ENCODE measurements around the gene PEAK1.

The PEAK1 gene

GRCh38 chr15:77083381-77084160 lies 336.3 kb downstream of the PEAK1 start:
- H3K4me3 ChIP-seq (ENCODE audit: low read length) = no peak overlapping the region

GRCh38 chr15:77081971-77082370 lies 337.9 kb downstream of the PEAK1 start:
- no peak for DNase-seq (ENCODE audit: low read depth, low spot score)
- Histone ChIP-seq H3K9me3 (ENCODE audit: control insufficient read depth, insufficient read depth, low read length) (no peaks in the 10 kb centered on the region), H3K27ac (ENCODE audit: low read length) (no peak overlapping the region), H3K27me3 (ENCODE audit: control insufficient read depth, insufficient read depth, low read length) (no peaks in the 10 kb centered on the region), H3K4me1 (ENCODE audit: control insufficient read depth, insufficient read depth, low read length) (no peaks in the 10 kb centered on the region; the same call in 1 of the 2 replicates), H3K4me3 (ENCODE audit: low read length) (no peak overlapping the region), H3K36me3 (ENCODE audit: control insufficient read depth, insufficient read depth, low read length) (no peaks in the 10 kb centered on the region)
- WGBS (ENCODE audit: insufficient coverage, insufficient read length) = no CpG with 5 or more reads among the region's 5 CpGs

More at GRCh38 chr15:77083381-77084160, 336.3 kb downstream of the PEAK1 start:
- Histone ChIP-seq H3K36me3 (ENCODE audit: control insufficient read depth, insufficient read depth, low read length) (no peaks in the 10 kb centered on the region), H3K27me3 (ENCODE audit: control insufficient read depth, insufficient read depth, low read length) (no peaks in the 10 kb centered on the region), H3K9me3 (ENCODE audit: control insufficient read depth, insufficient read depth, low read length) (no peaks in the 10 kb centered on the region), H3K4me1 (ENCODE audit: control insufficient read depth, insufficient read depth, low read length) (no peaks in the 10 kb centered on the region; the same call in 1 of the 2 replicates), H3K27ac (ENCODE audit: low read length) (no peak overlapping the region)
- peak; percentile 79 for DNase-seq (ENCODE audit: low read depth, low spot score)
- no CpG with 5 or more reads among the region's 21 CpGs for WGBS (ENCODE audit: insufficient coverage, insufficient read length)

- no peaks in the 10 kb centered on the region for H3K9me3 ChIP-seq (ENCODE audit: control insufficient read depth, insufficient read depth, low read length)
- H3K27me3 ChIP-seq (ENCODE audit: control insufficient read depth, insufficient read depth, low read length) = no peaks in the 10 kb centered on the region
- WGBS (ENCODE audit: insufficient coverage, insufficient read length) = no CpG with 5 or more reads among the region's 4 CpGs
- DNase-seq (ENCODE audit: low read depth, low spot score) = no peak
- 0 out of 2 replicates have a peak, but pooled peaks cover 1% of the 10 kb centered on the region for H3K4me1 ChIP-seq (ENCODE audit: control insufficient read depth, insufficient read depth, low read length)
- H3K36me3 ChIP-seq (ENCODE audit: control insufficient read depth, insufficient read depth, low read length) = no peaks in the 10 kb centered on the region
- H3K4me3 ChIP-seq (ENCODE audit: low read length) = no peak overlapping the region
- H3K27ac ChIP-seq (ENCODE audit: low read length) = no peak overlapping the region
These were observed 343.5 kb downstream of the PEAK1 start for GRCh38 chr15:77076323-77076915.

GRCh38 chr15:77075528-77075927 lies 344.4 kb downstream of the PEAK1 start:
- DNase-seq (ENCODE audit: low read depth, low spot score) = no peak
- H3K36me3 ChIP-seq (ENCODE audit: control insufficient read depth, insufficient read depth, low read length) = no peaks in the 10 kb centered on the region
- no CpG with 5 or more reads among the region's 9 CpGs for WGBS (ENCODE audit: insufficient coverage, insufficient read length)
- H3K9me3 ChIP-seq (ENCODE audit: control insufficient read depth, insufficient read depth, low read length) = no peaks in the 10 kb centered on the region
- no peaks in the 10 kb centered on the region for H3K27me3 ChIP-seq (ENCODE audit: control insufficient read depth, insufficient read depth, low read length)
- no peak overlapping the region for H3K4me3 ChIP-seq (ENCODE audit: low read length)
- H3K27ac ChIP-seq (ENCODE audit: low read length) = no peak overlapping the region
- H3K4me1 ChIP-seq (ENCODE audit: control insufficient read depth, insufficient read depth, low read length) = 0 out of 2 replicates have a peak, but pooled peaks cover 1% of the 10 kb centered on the region

- H3K36me3 ChIP-seq (ENCODE audit: control insufficient read depth, insufficient read depth, low read length) = no peaks in the 10 kb centered on the region
- no peaks in the 10 kb centered on the region for H3K9me3 ChIP-seq (ENCODE audit: control insufficient read depth, insufficient read depth, low read length)
- DNase-seq (ENCODE audit: low read depth, low spot score) = no peak
- no peaks in the 10 kb centered on the region for H3K27me3 ChIP-seq (ENCODE audit: control insufficient read depth, insufficient read depth, low read length)
- no CpG with 5 or more reads among the region's 2 CpGs for WGBS (ENCODE audit: insufficient coverage, insufficient read length)
- peaks cover 5% of the 10 kb centered on the region for H3K4me1 ChIP-seq (ENCODE audit: control insufficient read depth, insufficient read depth, low read length)
- no peak overlapping the region for H3K4me3 ChIP-seq (ENCODE audit: low read length)
- H3K27ac ChIP-seq (ENCODE audit: low read length) = no peak overlapping the region
These were observed 345.6 kb downstream of the PEAK1 start for GRCh38 chr15:77074350-77074749.

- H3K9me3 ChIP-seq (ENCODE audit: control insufficient read depth, insufficient read depth, low read length) = no peaks in the 10 kb centered on the region
- no peak overlapping the region; the same call in 1 of the 2 replicates for H3K4me3 ChIP-seq (ENCODE audit: low read length)
- H3K27ac ChIP-seq (ENCODE audit: low read length) = no peak overlapping the region
These were observed 348.3 kb downstream of the PEAK1 start for GRCh38 chr15:77071305-77072223.

GRCh38 chr15:77070495-77071304 lies 349.2 kb downstream of the PEAK1 start, which contains the start of gene TSPAN3:
TSS of gene TSPAN3 (minus strand) at chr15:77071109. CDS start at chr15:77070954, 155 bp downstream.
- Histone ChIP-seq H3K36me3 (ENCODE audit: control insufficient read depth, insufficient read depth, low read length) (no peaks in the 10 kb centered on the region), H3K27me3 (ENCODE audit: control insufficient read depth, insufficient read depth, low read length) (no peaks in the 10 kb centered on the region), H3K27ac (ENCODE audit: low read length) (no peak within 1 kb of the TSS), H3K9me3 (ENCODE audit: control insufficient read depth, insufficient read depth, low read length) (no peaks in the 10 kb centered on the region), H3K4me1 (ENCODE audit: control insufficient read depth, insufficient read depth, low read length) (peaks cover 5% of the 10 kb centered on the region), H3K4me3 (ENCODE audit: low read length) (peak within 1 kb of the TSS; percentile 80)
- DNase-seq (ENCODE audit: low read depth, low spot score) = peak; percentile 75
- WGBS (ENCODE audit: insufficient coverage, insufficient read length) = no CpG with 5 or more reads among the region's 97 CpGs

More at GRCh38 chr15:77071305-77072223, 348.3 kb downstream of the PEAK1 start:
- no peaks in the 10 kb centered on the region for H3K27me3 ChIP-seq (ENCODE audit: control insufficient read depth, insufficient read depth, low read length)
- no peaks in the 10 kb centered on the region for H3K36me3 ChIP-seq (ENCODE audit: control insufficient read depth, insufficient read depth, low read length)
- H3K4me1 ChIP-seq (ENCODE audit: control insufficient read depth, insufficient read depth, low read length) = peaks cover 5% of the 10 kb centered on the region
- no CpG with 5 or more reads among the region's 15 CpGs for whole genome bisulfite sequencing (ENCODE audit: insufficient coverage, insufficient read length)
- no peak for DNase-seq (ENCODE audit: low read depth, low spot score)

- Histone ChIP-seq H3K4me1 (ENCODE audit: control insufficient read depth, insufficient read depth, low read length) (peaks cover 5% of the 10 kb centered on the region), H3K36me3 (ENCODE audit: control insufficient read depth, insufficient read depth, low read length) (no peaks in the 10 kb centered on the region), H3K4me3 (ENCODE audit: low read length) (peak overlapping the region; percentile 80; the same call in 1 of the 2 replicates), H3K27me3 (ENCODE audit: control insufficient read depth, insufficient read depth, low read length) (no peaks in the 10 kb centered on the region), H3K9me3 (ENCODE audit: control insufficient read depth, insufficient read depth, low read length) (no peaks in the 10 kb centered on the region), H3K27ac (ENCODE audit: low read length) (no peak overlapping the region)
- no CpG with 5 or more reads among the region's 18 CpGs for WGBS (ENCODE audit: insufficient coverage, insufficient read length)
- no peak for DNase-seq (ENCODE audit: low read depth, low spot score)
These were observed 349.8 kb downstream of the PEAK1 start for GRCh38 chr15:77070180-77070494.

GRCh38 chr15:77069521-77070121 lies 350.3 kb downstream of the PEAK1 start:
- no peaks in the 10 kb centered on the region for H3K36me3 ChIP-seq (ENCODE audit: control insufficient read depth, insufficient read depth, low read length)
- H3K4me1 ChIP-seq (ENCODE audit: control insufficient read depth, insufficient read depth, low read length) = peaks cover 4% of the 10 kb centered on the region
- no CpG with 5 or more reads among the region's 13 CpGs for WGBS (ENCODE audit: insufficient coverage, insufficient read length)
- no peaks in the 10 kb centered on the region for H3K27me3 ChIP-seq (ENCODE audit: control insufficient read depth, insufficient read depth, low read length)
- H3K4me3 ChIP-seq (ENCODE audit: low read length) = peak overlapping the region; percentile 8; the same call in 1 of the 2 replicates
- no peak for DNase-seq (ENCODE audit: low read depth, low spot score)
- no peak overlapping the region for H3K27ac ChIP-seq (ENCODE audit: low read length)
- H3K9me3 ChIP-seq (ENCODE audit: control insufficient read depth, insufficient read depth, low read length) = no peaks in the 10 kb centered on the region
